HFF-Myc (cell line): Measurements from ENCODE around the gene NCOA4.
"Not testable (repeated sequence)": the region's sequence is repeated elsewhere in the genome, so short reads cannot be mapped to it uniquely, and the experiment has no call there.

Source experiments
- DNase-seq: peaks from one replicate; pipeline ENCODE4 v3.0.0-alpha.2; 2011; ENCODE audit warnings: low read depth; ENCODE audit errors: extremely low read depth
- H3K4me3 ChIP-seq: replicated peaks from 2 replicates; pipeline ENCODE4 v1.5.1; 2011; ENCODE audit warnings: low read depth, mild to moderate bottlenecking, control low read depth, low read length
- CTCF ChIP-seq: IDR thresholded peaks from 2 replicates; pipeline ENCODE4 v1.5.1; 2012; ENCODE audit warnings: mild to moderate bottlenecking, low read depth, low read length, control low read depth; ENCODE audit errors: missing control alignments

NCOA4 gene

DNA sequence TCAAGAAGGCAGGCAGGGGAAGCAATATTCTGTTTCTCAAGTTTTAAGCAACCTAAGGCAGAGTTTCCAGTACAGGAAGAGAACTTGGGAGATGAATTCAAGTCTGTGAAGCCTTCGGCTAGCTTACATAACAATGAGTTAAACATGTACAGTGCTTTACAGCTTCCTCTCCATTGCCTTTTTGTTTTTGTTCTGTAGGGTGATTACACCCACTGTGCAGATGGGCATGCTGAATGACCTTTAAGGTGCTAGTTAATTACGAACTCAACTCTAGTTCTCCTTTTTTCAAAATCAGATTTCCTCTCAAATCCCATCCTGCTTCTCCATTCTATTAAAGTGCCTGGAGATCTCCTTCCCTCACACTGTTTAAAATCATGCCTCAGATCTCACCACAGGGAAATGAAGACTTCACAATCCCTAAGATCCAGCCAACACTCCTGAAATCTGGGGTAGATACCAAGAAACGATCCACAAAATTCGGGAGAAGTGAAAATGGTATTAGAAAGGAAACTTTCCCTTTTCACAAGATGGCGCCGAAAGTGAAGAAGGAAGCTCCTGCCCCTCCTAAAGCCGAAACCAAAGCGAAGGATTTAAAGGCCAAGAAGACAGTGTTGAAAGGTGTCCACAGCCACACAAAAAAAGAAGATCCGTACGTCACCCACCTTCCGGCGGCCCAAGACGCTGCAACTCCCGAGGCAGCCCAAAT, 32.5 kb upstream of the NCOA4 start:
- H3K4me3 ChIP-seq: no peak overlapping the region
- TF ChIP-seq CTCF: no peak
- no peak for DNase-seq

GRCh38 chr10:46060706-46061105, 30.3 kb upstream of the NCOA4 start:
- H3K4me3 ChIP-seq: no peak overlapping the region
- TF ChIP-seq CTCF: no peak
- no peak for DNase-seq

DNA sequence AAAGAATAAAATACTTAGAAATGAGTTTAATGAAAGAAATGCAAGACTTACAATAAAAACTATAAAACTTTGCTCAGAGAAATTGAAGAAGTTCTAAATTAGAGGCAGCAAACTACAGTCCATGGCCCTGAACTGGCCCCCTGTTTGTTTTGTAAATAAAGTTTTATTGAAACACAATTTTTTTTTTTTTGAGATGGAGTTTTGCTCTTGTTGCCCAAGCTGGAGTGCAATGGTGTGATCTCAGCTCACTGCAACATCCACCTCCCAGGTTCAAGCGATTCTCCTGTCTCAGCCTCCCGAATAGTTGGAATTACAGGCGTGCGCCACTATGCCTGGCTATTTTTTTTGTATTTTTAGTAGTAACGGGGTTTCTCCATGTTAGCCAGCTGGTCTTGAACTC, 27.5 kb upstream of the NCOA4 start:
- not testable (repeated sequence) for H3K4me3 ChIP-seq, DNase-seq

- no peak for DNase-seq
- H3K4me3 ChIP-seq: no peak overlapping the region
- no peak for TF ChIP-seq CTCF
Observed at GRCh38 chr10:46057038-46057437, 26.6 kb upstream of the NCOA4 start.

DNA sequence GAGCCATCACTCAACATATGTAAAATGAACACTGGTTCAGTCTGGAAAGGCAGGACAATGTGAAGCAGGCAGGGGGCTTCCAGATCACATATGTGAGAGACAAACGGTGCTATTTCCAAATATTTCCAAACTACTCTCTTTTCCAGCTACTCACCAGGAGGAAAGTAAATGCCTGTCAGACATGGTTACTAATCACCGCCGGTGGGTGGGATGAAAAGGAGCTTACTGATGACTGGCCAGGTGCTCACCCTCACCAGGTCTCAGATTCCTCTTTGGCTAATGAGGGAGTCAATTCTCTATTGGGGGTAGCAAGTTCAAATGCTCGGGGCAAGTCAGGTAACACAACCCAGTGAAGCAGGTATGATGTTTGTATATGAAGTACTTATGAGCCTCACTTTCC, 25.3 kb upstream of the NCOA4 start:
- no peak for TF ChIP-seq CTCF
- no peak for DNase-seq
- no peak overlapping the region for H3K4me3 ChIP-seq

DNA sequence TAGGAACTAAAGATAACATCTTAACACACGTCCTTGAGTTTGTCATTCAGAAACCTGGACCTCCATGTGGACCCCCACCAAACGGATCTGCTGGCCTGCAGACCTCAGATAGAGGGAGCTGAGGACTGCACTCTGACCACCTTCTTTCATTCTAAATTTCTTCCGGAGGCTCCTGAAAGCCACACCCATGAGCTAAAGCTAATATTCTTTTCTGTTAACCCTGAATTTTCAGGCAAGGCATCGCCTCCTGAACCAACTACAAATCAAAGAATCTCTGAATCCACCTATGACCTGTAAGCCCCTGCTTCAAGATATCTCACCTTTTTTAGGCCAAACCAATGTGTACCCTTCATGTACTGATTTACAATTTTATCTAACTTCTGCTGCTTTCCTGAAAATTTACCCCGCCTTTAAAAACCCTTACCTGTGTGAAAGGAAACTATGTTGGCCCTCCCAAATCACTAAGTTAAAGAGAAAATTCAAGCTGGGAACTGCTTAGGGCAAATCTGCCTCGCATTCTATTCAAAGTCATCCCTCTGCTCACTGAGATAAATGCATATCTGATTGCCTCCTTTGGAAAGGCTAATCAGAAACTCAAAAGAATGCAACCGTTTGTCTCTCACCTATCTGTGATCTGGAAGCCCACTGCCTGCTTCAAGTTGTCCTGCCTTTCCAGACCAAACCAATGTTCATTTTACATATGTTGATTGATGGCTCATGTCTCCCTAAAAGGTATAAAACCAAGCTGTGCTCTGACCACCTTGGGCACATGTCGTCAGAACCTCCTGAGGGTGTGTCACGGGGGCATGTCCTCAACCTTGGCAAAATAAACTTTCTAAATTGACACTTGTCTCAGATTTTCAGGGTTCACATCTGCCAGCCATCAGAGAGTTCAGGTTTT, 23.4 kb upstream of the NCOA4 start:
- no peak for DNase-seq
- no peak overlapping the region for H3K4me3 ChIP-seq
- no peak for TF ChIP-seq CTCF

DNA sequence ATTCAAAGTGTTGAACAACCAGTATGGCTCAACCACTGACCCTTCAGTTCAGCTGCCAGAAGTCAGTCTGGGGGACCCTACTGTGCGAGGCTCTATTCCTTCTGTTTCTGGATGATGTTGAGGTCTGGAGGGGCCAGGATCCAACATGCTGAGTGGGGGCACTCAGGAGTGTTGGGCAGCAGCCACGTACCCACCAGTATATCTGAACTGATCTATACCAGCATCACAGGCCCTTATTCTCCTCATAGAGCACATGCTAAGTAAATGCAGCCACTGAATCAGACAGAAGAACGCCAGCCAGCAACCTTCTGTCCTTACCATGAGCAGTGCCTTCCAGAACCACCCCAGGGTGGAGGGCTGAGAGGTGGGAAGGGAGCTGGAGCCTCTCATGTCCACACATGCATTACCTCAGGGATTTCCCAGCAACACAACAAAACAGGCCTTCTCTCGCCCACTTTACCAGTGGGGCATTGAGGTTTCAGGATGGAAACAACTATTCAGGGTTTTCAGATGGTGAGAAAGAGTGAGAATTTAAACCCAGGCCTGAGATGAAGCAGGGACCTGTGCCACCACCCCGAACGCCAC, 22.5 kb upstream of the NCOA4 start:
- H3K4me3 ChIP-seq: no peak overlapping the region
- TF ChIP-seq CTCF: no peak
- no peak for DNase-seq
